Activated CD4-positive, alpha-beta T cell treated with anti-CD3 and anti-CD28 coated beads, Interleukin-2, amount 50 U/mL, for 24 hours (primary cell): ENCODE data around the gene ROS1.
"Not testable (repeated sequence)": the region's sequence is repeated elsewhere in the genome, so short reads cannot be mapped to it uniquely, and the experiment has no call there.

Experiments
- DNase-seq, 2 donors: peaks; one replicate each; pipeline ENCODE4 v3.0.0-alpha.2; 2020; ENCODE audit warnings: low read depth in 1 of 2, low spot score in 1 of 2

The ROS1 gene

DNA sequence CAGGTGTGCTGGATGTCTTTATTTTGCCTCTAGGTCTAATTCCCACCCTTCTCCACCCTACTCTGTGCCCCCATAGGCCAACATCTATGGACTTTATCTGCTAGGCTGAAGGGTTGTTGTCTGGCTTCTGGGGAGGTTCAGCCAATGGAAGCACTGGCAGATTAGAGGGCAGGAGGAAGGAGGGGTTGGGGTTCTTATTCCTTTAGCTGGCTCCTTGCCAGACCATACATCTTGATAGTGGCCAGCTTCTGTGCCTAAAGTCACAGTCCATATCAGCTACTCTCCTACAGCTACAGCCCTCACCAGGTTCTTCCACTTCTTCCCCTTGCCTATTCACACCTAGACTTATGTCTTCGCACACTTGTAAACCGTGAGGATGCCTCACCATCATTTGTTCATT, 41.1 kb downstream of the ROS1 start:
- no peak for DNase-seq

GRCh38 chr6:117381749-117382148, 44.0 kb downstream of the ROS1 start:
- DNase-seq, result no peak

GRCh38 chr6:117380298-117380697, 45.4 kb downstream of the ROS1 start:
- DNase-seq, result no peak

GRCh38 chr6:117375446-117375845, 50.3 kb downstream of the ROS1 start:
- DNase-seq, result no peak

GRCh38 chr6:117373211-117373813, 52.4 kb downstream of the ROS1 start:
- DNase-seq, result no peak

- DNase-seq, result not testable (repeated sequence)
Measured at GRCh38 chr6:117372289-117372688, 53.5 kb downstream of the ROS1 start.

GRCh38 chr6:117371492-117371891, 54.2 kb downstream of the ROS1 start:
- DNase-seq, result no peak

GRCh38 chr6:117359581-117359980, 66.2 kb downstream of the ROS1 start:
- no peak for DNase-seq

GRCh38 chr6:117354671-117355070, 71.1 kb downstream of the ROS1 start:
- no peak for DNase-seq

GRCh38 chr6:117352466-117353081, 73.2 kb downstream of the ROS1 start:
- DNase-seq, result no peak

DNA sequence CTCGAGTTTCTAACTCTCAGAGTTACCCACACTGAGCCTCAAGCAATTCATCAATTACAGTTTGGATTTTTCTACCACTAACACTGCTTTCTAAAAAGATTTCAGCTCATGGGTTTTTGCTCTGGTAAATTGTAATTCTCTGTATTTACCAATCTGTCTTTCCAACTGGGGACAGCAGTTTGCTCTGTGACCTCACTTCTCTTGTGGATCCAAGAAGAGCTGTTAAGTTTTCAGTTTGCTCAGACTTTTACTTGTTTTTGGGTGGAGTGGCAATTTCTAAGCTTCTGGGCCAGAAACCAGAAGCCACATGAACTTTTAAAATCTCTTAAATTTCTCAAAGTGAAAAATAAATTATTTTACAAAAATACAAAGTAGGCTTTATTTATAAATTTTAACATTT, 74.2 kb downstream of the ROS1 start:
- no peak for DNase-seq

- no peak for DNase-seq
Measured at GRCh38 chr6:117346142-117346930, 79.4 kb downstream of the ROS1 start.

DNA sequence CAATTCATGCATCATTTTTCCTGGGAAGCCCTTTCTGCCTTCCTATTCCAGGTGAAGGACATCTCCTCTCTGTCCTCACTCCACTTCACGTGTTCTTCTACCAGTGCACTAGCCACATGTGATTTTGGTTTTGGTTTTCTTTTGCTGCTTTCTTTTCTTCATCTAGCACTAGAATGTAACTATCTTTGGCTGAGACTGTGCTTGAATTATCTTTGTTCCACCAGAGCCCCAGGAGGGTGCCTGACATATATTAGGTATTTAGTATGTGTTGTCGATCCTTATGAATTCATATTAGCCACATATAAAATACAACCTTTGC, 80.5 kb downstream of the ROS1 start:
- DNase-seq, result no peak

DNA sequence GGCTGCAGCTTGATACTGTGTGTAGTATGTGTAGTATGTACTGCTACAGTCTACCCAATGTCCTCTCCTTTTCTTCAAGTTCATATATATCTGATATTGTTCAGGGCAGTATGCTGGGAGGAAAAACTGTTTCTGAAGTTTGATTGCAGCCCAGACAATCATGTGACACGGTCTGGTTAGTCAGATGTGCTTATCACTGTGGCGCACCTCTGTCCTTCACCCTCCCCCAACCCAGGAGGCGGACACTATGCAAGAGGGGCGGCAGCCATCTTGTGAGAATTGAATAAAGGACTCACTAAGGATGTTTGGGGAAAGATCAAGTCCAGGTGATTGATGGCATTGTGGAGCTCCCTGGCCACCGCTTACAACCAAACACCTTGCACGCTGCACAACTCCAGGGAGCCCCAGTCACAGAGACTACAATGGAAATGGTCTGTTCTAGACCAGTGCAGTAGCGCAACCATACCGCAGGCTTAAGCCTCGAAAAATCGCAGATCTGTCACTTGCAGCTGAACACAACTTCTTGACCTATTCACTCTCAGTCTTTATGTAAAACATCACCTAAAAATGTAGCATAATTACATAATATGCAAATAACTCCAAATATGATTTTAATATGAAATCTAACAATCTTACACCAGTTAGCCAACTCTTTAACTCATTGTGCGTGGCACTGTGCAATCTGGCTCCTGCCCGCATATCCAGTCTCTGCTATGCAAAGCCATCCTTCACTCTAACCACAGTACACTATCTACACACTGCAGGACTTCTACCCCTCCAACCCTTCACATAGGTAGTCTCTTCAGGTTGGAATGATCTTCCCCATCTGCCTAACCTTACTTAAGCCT, 81.1 kb downstream of the ROS1 start:
- DNase-seq, result no peak

DNA sequence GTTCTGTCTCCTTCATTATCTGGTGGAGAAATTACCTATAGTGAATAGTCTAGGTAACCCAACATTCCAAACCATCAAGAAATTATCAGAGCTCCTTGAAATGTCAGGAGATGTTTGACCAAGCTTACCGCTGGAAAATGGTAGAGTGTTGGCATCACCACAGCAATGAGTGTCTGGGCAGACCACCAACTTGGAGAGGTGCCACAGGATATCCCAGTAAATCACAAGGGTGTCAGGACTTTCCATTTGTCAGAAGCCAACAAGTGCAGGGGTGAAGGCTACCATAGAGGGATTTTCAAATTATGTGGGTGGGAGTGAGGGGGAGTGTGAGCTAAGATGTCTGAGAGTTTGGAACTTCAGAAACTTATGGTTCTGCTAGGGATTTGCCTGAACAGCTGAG, 87.2 kb downstream of the ROS1 start:
- DNase-seq, result no peak

DNA sequence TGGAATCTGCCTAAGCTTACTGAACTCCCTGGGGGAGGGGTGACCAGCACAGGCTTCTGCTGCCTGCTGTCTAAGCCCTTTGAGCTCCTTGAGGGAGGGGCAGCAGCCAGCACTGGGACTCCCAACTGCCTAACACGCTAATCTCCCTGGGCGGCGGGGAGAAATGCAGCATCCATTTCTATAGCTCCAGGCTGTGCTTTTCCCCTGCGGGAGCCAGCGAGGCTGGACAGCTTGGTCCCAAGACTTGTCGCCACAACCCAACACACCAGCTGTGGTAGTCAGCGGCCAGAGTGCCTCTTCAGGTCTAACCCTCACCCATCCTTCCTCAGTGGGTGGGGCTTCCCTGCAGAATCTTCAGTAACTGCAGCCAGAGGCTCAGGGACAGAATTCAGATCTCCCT, 95.8 kb downstream of the ROS1 start:
- no peak for DNase-seq

DNA sequence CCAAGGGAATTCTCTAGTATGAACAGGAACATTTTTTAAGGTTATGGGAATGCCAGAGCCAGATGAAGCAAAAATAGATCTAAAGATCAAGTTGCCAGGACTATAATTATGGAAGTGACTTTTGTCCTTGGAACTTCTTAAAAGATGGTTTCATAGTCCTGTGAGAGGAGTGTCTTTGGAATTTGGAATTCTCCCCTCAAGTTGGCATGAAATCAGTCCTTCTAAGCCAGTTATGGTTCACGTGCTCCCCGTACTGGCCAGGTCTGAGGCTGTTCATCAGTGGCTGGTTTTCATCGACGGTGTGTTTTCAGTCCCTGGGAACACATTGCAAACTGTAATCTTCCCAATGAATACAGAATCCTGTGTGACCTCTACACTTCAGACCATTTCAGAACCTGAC, 97.2 kb downstream of the ROS1 start:
- DNase-seq, result no peak

GRCh38 chr6:117328005-117328389, 97.7 kb downstream of the ROS1 start:
- DNase-seq, result no peak

GRCh38 chr6:117327149-117328004, 98.4 kb downstream of the ROS1 start:
- no peak for DNase-seq

- no peak for DNase-seq
Measured at GRCh38 chr6:117326396-117326795, 99.3 kb downstream of the ROS1 start.

DNA sequence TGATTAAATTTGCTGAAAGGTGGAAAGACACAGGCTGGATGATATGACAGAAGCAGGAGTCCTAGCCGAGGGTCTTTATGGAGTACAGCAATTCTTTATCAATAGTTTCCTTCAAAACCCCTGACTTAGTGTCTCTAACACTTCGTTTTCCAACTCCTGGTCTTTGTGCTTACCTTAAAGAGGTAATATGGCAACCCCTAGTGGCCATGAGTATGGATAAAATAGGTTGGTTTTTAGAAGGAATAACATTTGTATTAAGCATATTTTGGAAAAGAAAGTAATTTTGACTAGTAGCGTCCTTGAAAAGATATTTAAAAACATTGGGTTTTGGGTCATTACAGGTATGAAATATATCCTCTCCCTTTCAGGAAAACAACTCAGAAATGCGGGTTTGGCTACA, 108.5 kb downstream of the ROS1 start:
- DNase-seq, result no peak
